Measurements from ENCODE around the gene ATOSA. TPM values are rescaled to one million over a fixed set of nuclear protein-coding genes. Genes with fewer than 3 reads are reported as not detected.

ATOSA gene
- total RNA-seq, 1 donor from 2014 or later, result 43.7 TPM

- DNase-seq (ENCODE audit: low spot score in 2 of 2, unreplicated experiment in 2 of 2), result no peak
- Mint-ChIP-seq H3K36me3 (no peaks in the 10 kb centered on the region), H3K4me1 (no peaks in the 10 kb centered on the region), H3K27ac (no peak overlapping the region), H3K4me3 (no peak overlapping the region), H3K9me3 (no peaks in the 10 kb centered on the region), H3K27me3 (ENCODE audit: low read depth) (peaks cover 10% of the 10 kb centered on the region)
- TF ChIP-seq, protein P1, sequence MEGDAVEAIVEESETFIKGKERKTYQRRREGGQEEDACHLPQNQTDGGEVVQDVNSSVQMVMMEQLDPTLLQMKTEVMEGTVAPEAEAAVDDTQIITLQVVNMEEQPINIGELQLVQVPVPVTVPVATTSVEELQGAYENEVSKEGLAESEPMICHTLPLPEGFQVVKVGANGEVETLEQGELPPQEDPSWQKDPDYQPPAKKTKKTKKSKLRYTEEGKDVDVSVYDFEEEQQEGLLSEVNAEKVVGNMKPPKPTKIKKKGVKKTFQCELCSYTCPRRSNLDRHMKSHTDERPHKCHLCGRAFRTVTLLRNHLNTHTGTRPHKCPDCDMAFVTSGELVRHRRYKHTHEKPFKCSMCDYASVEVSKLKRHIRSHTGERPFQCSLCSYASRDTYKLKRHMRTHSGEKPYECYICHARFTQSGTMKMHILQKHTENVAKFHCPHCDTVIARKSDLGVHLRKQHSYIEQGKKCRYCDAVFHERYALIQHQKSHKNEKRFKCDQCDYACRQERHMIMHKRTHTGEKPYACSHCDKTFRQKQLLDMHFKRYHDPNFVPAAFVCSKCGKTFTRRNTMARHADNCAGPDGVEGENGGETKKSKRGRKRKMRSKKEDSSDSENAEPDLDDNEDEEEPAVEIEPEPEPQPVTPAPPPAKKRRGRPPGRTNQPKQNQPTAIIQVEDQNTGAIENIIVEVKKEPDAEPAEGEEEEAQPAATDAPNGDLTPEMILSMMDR (IDR thresholded peaks at IDR 0.05; ENCODE audit: unreplicated experiment), result no peak
Observed at GRCh38 chr15:52698514-52698913, 19.3 kb upstream of the ATOSA start.

GRCh38 chr15:52697051-52697450, 17.9 kb upstream of the ATOSA start:
- H3K4me3 Mint-ChIP-seq, result no peak overlapping the region
- TF ChIP-seq, protein P1 (IDR thresholded peaks at IDR 0.05; ENCODE audit: unreplicated experiment), result no peak
- no peak overlapping the region for H3K27ac Mint-ChIP-seq
- H3K27me3 Mint-ChIP-seq (ENCODE audit: low read depth), result peaks cover 7% of the 10 kb centered on the region
- no peaks in the 10 kb centered on the region for H3K4me1 Mint-ChIP-seq
- H3K36me3 Mint-ChIP-seq, result no peaks in the 10 kb centered on the region
- DNase-seq (ENCODE audit: low spot score in 2 of 2, unreplicated experiment in 2 of 2), result no peak
- H3K9me3 Mint-ChIP-seq, result no peaks in the 10 kb centered on the region

DNA sequence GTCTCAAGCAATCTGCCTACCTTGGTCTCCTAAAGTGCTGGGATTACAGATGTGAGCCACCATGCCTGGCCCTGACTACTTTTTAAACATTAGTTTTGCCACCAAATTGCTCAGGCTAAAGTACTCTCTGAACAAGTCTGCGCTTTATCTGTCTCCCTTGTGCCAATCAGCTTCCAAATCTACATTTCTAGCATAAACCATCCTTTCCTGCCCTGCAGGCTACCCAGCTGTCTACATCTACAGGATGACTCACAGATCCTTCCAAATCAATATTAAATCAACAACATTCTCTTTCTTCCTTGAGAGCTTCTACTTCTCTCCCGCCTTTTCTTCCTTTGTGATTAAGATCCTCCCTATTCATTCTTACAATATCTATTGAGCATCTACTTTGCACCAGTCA, 16.0 kb upstream of the ATOSA start:
- no peak overlapping the region for H3K27ac Mint-ChIP-seq
- peaks cover 9% of the 10 kb centered on the region for H3K27me3 Mint-ChIP-seq (ENCODE audit: low read depth)
- H3K36me3 Mint-ChIP-seq, result no peaks in the 10 kb centered on the region
- no peak overlapping the region for H3K4me3 Mint-ChIP-seq
- H3K9me3 Mint-ChIP-seq, result no peaks in the 10 kb centered on the region
- TF ChIP-seq, protein P1 (IDR thresholded peaks at IDR 0.05; ENCODE audit: unreplicated experiment), result no peak
- DNase-seq (ENCODE audit: low spot score in 2 of 2, unreplicated experiment in 2 of 2), result no peak
- no peaks in the 10 kb centered on the region for H3K4me1 Mint-ChIP-seq

DNA sequence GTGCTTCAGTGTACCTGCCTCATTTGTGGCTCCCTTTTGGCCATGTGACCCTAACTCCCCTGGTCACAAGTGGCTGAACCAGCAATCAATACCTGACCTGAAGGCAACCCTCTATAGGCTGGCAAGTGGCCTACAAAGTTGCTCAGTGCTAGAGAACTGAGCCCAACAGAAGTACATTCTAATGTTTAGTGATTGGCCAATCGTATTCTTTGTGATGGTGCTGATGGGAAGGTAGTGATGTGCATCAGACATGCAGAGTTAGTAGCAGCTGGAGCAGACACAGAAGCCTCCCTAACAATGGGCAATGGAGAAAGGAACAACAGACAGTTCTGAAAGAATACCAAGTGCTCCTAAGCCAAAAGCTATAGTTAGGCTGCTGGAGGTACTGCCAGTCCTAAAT, 10.4 kb upstream of the ATOSA start:
- DNase-seq (ENCODE audit: low spot score in 2 of 2, unreplicated experiment in 2 of 2), result no peak
- TF ChIP-seq, protein P1 (IDR thresholded peaks at IDR 0.05; ENCODE audit: unreplicated experiment), result no peak
- Mint-ChIP-seq H3K4me1 (no peaks in the 10 kb centered on the region), H3K36me3 (no peaks in the 10 kb centered on the region), H3K9me3 (no peaks in the 10 kb centered on the region), H3K27me3 (ENCODE audit: low read depth) (peaks cover 13% of the 10 kb centered on the region), H3K4me3 (no peak overlapping the region), H3K27ac (no peak overlapping the region)

DNA sequence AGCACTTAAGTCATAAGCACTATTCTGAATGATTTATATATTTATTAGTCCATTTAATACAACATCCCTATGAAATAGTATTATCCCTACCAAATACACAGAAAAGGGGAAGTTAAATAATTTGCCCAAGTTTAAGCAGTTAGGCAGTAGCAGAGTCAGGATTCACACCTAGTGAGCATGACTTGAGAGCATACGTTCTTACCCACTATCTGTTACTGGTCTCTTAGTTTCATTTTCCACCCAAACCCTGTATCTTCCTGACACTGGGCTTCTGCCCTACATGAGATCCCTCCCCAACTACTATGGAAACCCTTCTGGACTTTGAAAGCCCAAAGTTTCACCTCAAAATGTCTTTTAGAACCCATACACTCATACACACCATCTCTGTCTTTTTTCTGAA, 4.4 kb upstream of the ATOSA start:
- no peaks in the 10 kb centered on the region for H3K36me3 Mint-ChIP-seq
- TF ChIP-seq, protein P1 (IDR thresholded peaks at IDR 0.05; ENCODE audit: unreplicated experiment), result no peak

DNA sequence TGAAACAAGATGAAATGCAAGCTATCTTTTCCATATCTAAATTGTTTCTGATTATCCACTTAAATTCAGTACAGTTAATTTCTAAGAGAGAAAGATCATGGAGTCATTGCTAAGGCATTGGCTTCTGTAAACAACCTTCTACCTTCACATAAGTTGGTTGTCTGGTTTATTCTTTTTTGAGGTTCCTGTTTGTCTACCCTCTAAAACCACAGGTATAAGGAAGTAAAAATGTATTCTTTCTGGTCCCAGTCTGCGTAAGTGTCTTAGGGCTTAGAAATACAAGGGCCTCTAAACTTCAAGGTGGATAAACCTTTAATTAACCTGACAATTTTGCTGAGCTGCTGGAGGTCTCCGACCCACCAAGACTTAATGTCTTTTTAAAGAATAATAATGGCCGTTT, 3.6 kb upstream of the ATOSA start:
- TF ChIP-seq, protein P1 (IDR thresholded peaks at IDR 0.05; ENCODE audit: unreplicated experiment), result no peak
- DNase-seq (ENCODE audit: low spot score in 2 of 2, unreplicated experiment in 2 of 2), result no peak
- Mint-ChIP-seq H3K9me3 (no peaks in the 10 kb centered on the region), H3K27me3 (ENCODE audit: low read depth) (peaks cover 8% of the 10 kb centered on the region), H3K4me3 (no peak overlapping the region), H3K27ac (no peak overlapping the region), H3K36me3 (no peaks in the 10 kb centered on the region), H3K4me1 (peaks cover 13% of the 10 kb centered on the region)

More for the DNA sequence above, 4.4 kb upstream of the ATOSA start:
- DNase-seq (ENCODE audit: low spot score in 2 of 2, unreplicated experiment in 2 of 2), result no peak
- Mint-ChIP-seq H3K4me3 (no peak overlapping the region), H3K27ac (no peak overlapping the region), H3K9me3 (no peaks in the 10 kb centered on the region), H3K4me1 (peaks cover 8% of the 10 kb centered on the region), H3K27me3 (ENCODE audit: low read depth) (peaks cover 14% of the 10 kb centered on the region)

Data from mesothelial cell of epicardium (in vitro differentiated cells).